Sigmoid colon (tissue), 7 donors: ENCODE results near the gene RPF1. TPM values are rescaled to one million over a fixed set of nuclear protein-coding genes. Genes with fewer than 3 reads are reported as not detected.
A peak's percentile ranks its signal among the peaks of the same experiment; 100 is the strongest.

Source experiments
- DNase-seq: peaks from one replicate; pipeline ENCODE4 v3.0.0-alpha.2; 2019
- H3K27ac ChIP-seq, 4 donors: fragments of 200-600 bp; sonication (generic); one replicate each; pipeline ENCODE4 v1.5.1; 2016 to 2019; ENCODE audit warnings: mild to moderate bottlenecking in 1 of 4
- H3K27me3 ChIP-seq, 3 donors: fragments of 200-600 bp; sonication (generic); one replicate each; pipeline ENCODE4 v1.5.1; 2019; ENCODE audit warnings: mild to moderate bottlenecking in 1 of 3
- H3K36me3 ChIP-seq, 4 donors: fragments of 200-600 bp; sonication (generic); one replicate each; pipeline ENCODE4 v1.5.1; 2016 to 2019
- H3K4me1 ChIP-seq, 4 donors: fragments of 200-600 bp; sonication (generic); one replicate each; pipeline ENCODE4 v1.5.1; 2017 to 2019
- H3K4me3 ChIP-seq, 4 donors: fragments of 200-600 bp; sonication (generic); one replicate each; pipeline ENCODE4 v1.5.1; 2017 to 2019; ENCODE audit warnings: mild to moderate bottlenecking in 2 of 4, moderate library complexity in 1 of 4
- H3K9me3 ChIP-seq, 4 donors: fragments of 200-600 bp in 3 of 4; sonication (generic) in 3 of 4; one replicate each; pipeline versions ENCODE4 v1.5.1 to v1.6.1; 2013 to 2019
- CTCF ChIP-seq, 4 experiments: fragments of 450-650 bp in 3 of 4; fragments of 200-600 bp in 1 of 4; IDR thresholded peaks; one replicate each; pipeline ENCODE4 v1.5.1; 2016 to 2019; ENCODE audit warnings: antibody characterized with exemption in 4 of 4, mild to moderate bottlenecking in 3 of 4, moderate library complexity in 2 of 4
- EP300 ChIP-seq, 4 donors: sonication (generic); formaldehyde crosslinking; IDR thresholded peaks; one replicate each; pipeline ENCODE4 v1.6.1; 2017; ENCODE audit warnings: antibody characterized with exemption in 4 of 4
- POLR2A ChIP-seq, 2 donors: fragments of 450-650 bp; IDR thresholded peaks; one replicate each; pipeline ENCODE4 v1.6.1; 2016; ENCODE audit warnings: antibody characterized with exemption in 2 of 2, mild to moderate bottlenecking in 2 of 2, moderate library complexity in 2 of 2
- POLR2AphosphoS5 ChIP-seq, 4 donors: sonication (generic); formaldehyde crosslinking; IDR thresholded peaks; one replicate each; pipeline ENCODE4 v1.6.1; 2017; ENCODE audit warnings: antibody characterized with exemption in 4 of 4
- WGBS, 2 donors: extraction: QIAGEN DNeasy Blood & Tissue Kit; methylation state at CpG; one replicate each; pipeline ENCODE4 v1.1.7; 2013; 5-methylcytosine and 5-hydroxymethylcytosine counted together
- intact Hi-C: fragments of 100-400 bp; cut with DNase I; formaldehyde crosslinking; loops from one replicate; pipeline ENCODE4 v1.15.1; 2023
- polyA plus RNA-seq, 3 donors: library from polyadenylated mRNA; stranded (reverse); fragments of 200-250 nt; gene quantifications; one replicate each; pipeline ENCODE4 v1.2.3, GENCODE V29; 2013
- total RNA-seq, 4 donors: library from RNA; depleted of rRNA; stranded (reverse); fragments of >200 nt; gene quantifications; one replicate each; pipeline ENCODE4 v1.1.0, GENCODE V29; 2016
- donor health status: healthy with polysubstance abuse.
- donor health status: Bipolar disorder and iron deficiency.
- donor health status: healthy.

RPF1 gene
- total and polyA plus RNA-seq, 7 donors = 30.7 to 66.5 (median 42.1) TPM

- peaks cover 0 to 25% (median 6%) of the 10 kb centered on the region in 4 donors for H3K36me3 ChIP-seq
- H3K9me3 ChIP-seq = no peaks in the 10 kb centered on the region
- TF ChIP-seq EP300 (IDR thresholded peaks at IDR 0.05) = no peak
- TF ChIP-seq POLR2A (IDR thresholded peaks at IDR 0.05) = no peak
- TF ChIP-seq POLR2AphosphoS5 (IDR thresholded peaks at IDR 0.05) = no peak
- TF ChIP-seq CTCF (IDR thresholded peaks at IDR 0.05) = no peak
- peaks cover 0 to 31% (median 20%) of the 10 kb centered on the region in 4 donors for H3K4me1 ChIP-seq
- DNase-seq = no peak
- H3K27ac ChIP-seq = peak overlapping the region; percentile 84 to 92 (median 88)
- H3K4me3 ChIP-seq = peak overlapping the region; percentile 68 to 81 (median 74)
- WGBS, 2 donors = 1 to 9% methylated on average over 9 of the region's 9 CpGs
- intact Hi-C loops = loop anchor here (1.0 to 10.0 kb wide), 5 partner anchors 25 to 275 kb away; partner anchors contain the start of gene CTBS
- peaks cover 0 to 18% (median 7%) of the 10 kb centered on the region in 3 donors for H3K27me3 ChIP-seq
Observed at GRCh38 chr1:84479998-84480397, 932 bp downstream of the RPF1 start.

- H3K27ac ChIP-seq = no peak overlapping the region
- intact Hi-C loops = no loop called here
- H3K4me1 ChIP-seq = peaks cover 0 to 31% (median 20%) of the 10 kb centered on the region in 4 donors
- H3K27me3 ChIP-seq = peaks cover 0 to 18% (median 7%) of the 10 kb centered on the region in 3 donors
- H3K9me3 ChIP-seq = no peaks in the 10 kb centered on the region
- 76 to 81% methylated on average over 4 of the region's 4 CpGs for WGBS, 2 donors
- H3K4me3 ChIP-seq = peak overlapping the region in 1 of 4 donors; percentile 70
- TF ChIP-seq CTCF (IDR thresholded peaks at IDR 0.05) = no peak
- TF ChIP-seq POLR2A (IDR thresholded peaks at IDR 0.05) = no peak
- TF ChIP-seq EP300 (IDR thresholded peaks at IDR 0.05) = no peak
- no peak for TF ChIP-seq POLR2AphosphoS5 (IDR thresholded peaks at IDR 0.05)
- H3K36me3 ChIP-seq = peaks cover 0 to 29% (median 8%) of the 10 kb centered on the region in 4 donors
- DNase-seq = no peak
Observed at GRCh38 chr1:84480650-84481049, 1.6 kb downstream of the RPF1 start.

- TF ChIP-seq POLR2A (IDR thresholded peaks at IDR 0.05) = no peak
- TF ChIP-seq POLR2AphosphoS5 (IDR thresholded peaks at IDR 0.05) = no peak
- TF ChIP-seq CTCF (IDR thresholded peaks at IDR 0.05) = no peak
- TF ChIP-seq EP300 (IDR thresholded peaks at IDR 0.05) = no peak
- no peak overlapping the region for H3K4me3 ChIP-seq
- no peaks in the 10 kb centered on the region for H3K9me3 ChIP-seq
- WGBS, 2 donors = 90% methylated on average over 2 of the region's 2 CpGs
- peaks cover 0 to 16% (median 7%) of the 10 kb centered on the region in 3 donors for H3K27me3 ChIP-seq
- no peak for DNase-seq
- peaks cover 0 to 31% (median 20%) of the 10 kb centered on the region in 4 donors for H3K4me1 ChIP-seq
- H3K27ac ChIP-seq = no peak overlapping the region
- intact Hi-C loops = no loop called here
- H3K36me3 ChIP-seq = peaks cover 0 to 29% (median 8%) of the 10 kb centered on the region in 4 donors
Observed at GRCh38 chr1:84481317-84481716, 2.3 kb downstream of the RPF1 start.

- DNase-seq = no peak
- Histone ChIP-seq H3K36me3 (peaks cover 7 to 62% (median 18%) of the 10 kb centered on the region in 4 donors), H3K9me3 (no peaks in the 10 kb centered on the region), H3K27ac (no peak overlapping the region), H3K27me3 (no peaks in the 10 kb centered on the region), H3K4me1 (peaks cover 0 to 8% (median 0%) of the 10 kb centered on the region in 4 donors), H3K4me3 (no peak overlapping the region)
- intact Hi-C loops = no loop called here
- 60 to 95% methylated on average over 3 of the region's 3 CpGs for WGBS, 2 donors
- TF ChIP-seq POLR2A (IDR thresholded peaks at IDR 0.05) (no peak), CTCF (IDR thresholded peaks at IDR 0.05) (no peak), POLR2AphosphoS5 (IDR thresholded peaks at IDR 0.05) (no peak), EP300 (IDR thresholded peaks at IDR 0.05) (no peak)
Observed at GRCh38 chr1:84488107-84488506, 9.0 kb downstream of the RPF1 start.

GRCh38 chr1:84489766-84490165, 10.7 kb downstream of the RPF1 start:
- no peak overlapping the region for H3K4me3 ChIP-seq
- H3K4me1 ChIP-seq = peaks cover 0 to 8% (median 0%) of the 10 kb centered on the region in 4 donors
- DNase-seq = no peak
- peaks cover 3 to 61% (median 20%) of the 10 kb centered on the region in 4 donors for H3K36me3 ChIP-seq
- TF ChIP-seq CTCF (IDR thresholded peaks at IDR 0.05) = no peak
- no peak for TF ChIP-seq POLR2AphosphoS5 (IDR thresholded peaks at IDR 0.05)
- TF ChIP-seq EP300 (IDR thresholded peaks at IDR 0.05) = no peak
- no peak for TF ChIP-seq POLR2A (IDR thresholded peaks at IDR 0.05)
- WGBS, 2 donors = 89 to 93% methylated on average over 2 of the region's 2 CpGs
- H3K9me3 ChIP-seq = no peaks in the 10 kb centered on the region
- intact Hi-C loops = no loop called here
- H3K27me3 ChIP-seq = no peaks in the 10 kb centered on the region
- no peak overlapping the region for H3K27ac ChIP-seq
